CD4-positive, CD25-positive, alpha-beta regulatory T cell (primary cell): ENCODE measurements around the gene PTPRN2. TPM values are rescaled to one million over a fixed set of nuclear protein-coding genes. Genes with fewer than 3 reads are reported as not detected.
"Not testable (repeated sequence)": the region's sequence is repeated elsewhere in the genome, so short reads cannot be mapped to it uniquely, and the experiment has no call there.

Experiments
- ATAC-seq, 2 donors: fragments of 150-1000 bp; cut with Tn5 transposase; one replicate each; pipeline ENCODE4 v1.10.0; 2021; ENCODE audit warnings: low read depth in 2 of 2, moderate number of reproducible peaks in 2 of 2, moderate library complexity in 1 of 2
- DNase-seq, 3 donors: peaks; one replicate each; pipeline versions ENCODE4 v3.0.0 to v3.0.0-alpha.2; 2012 to 2022; ENCODE audit warnings: mixed read lengths in 1 of 3
- H3K27ac ChIP-seq: one replicate; pipeline ENCODE4 v1.7.0; 2013; ENCODE audit warnings: mild to moderate bottlenecking, low read length; ENCODE audit not compliant: insufficient read depth, poor library complexity, severe bottlenecking
- H3K27me3 ChIP-seq: one replicate; pipeline ENCODE4 v1.7.0; 2013; ENCODE audit warnings: low read length; ENCODE audit not compliant: control insufficient read depth, insufficient read depth
- H3K36me3 ChIP-seq: one replicate; pipeline ENCODE4 v1.7.0; 2013; ENCODE audit warnings: mild to moderate bottlenecking, low read length, moderate library complexity; ENCODE audit not compliant: control insufficient read depth, insufficient read depth
- H3K4me1 ChIP-seq: 2 replicates; pipeline ENCODE4 v1.7.0; 2013; ENCODE audit warnings: mild to moderate bottlenecking, low read length; ENCODE audit not compliant: insufficient read depth, control insufficient read depth, poor library complexity, severe bottlenecking
- H3K4me3 ChIP-seq: one replicate; pipeline ENCODE4 v1.7.0; 2013; ENCODE audit warnings: low read depth, mild to moderate bottlenecking, low read length, moderate library complexity
- H3K9me3 ChIP-seq, 2 experiments: 1 replicate in 1 of 2; 2 replicates in 1 of 2; pipeline ENCODE4 v1.7.0; 2013; ENCODE audit warnings: low read length in 2 of 2, mild to moderate bottlenecking in 1 of 2, moderate library complexity in 1 of 2; ENCODE audit not compliant: control insufficient read depth in 2 of 2
- H3K27ac Mint-ChIP-seq, 3 donors: one replicate each; pipeline ENCODE4 v1.8.0; 2020 to 2022; ENCODE audit warnings: mild to moderate bottlenecking in 3 of 3, mixed read lengths in 3 of 3, moderate library complexity in 2 of 3
- H3K27me3 Mint-ChIP-seq: one replicate; pipeline ENCODE4 v1.8.0; 2022; ENCODE audit warnings: mild to moderate bottlenecking, mixed read lengths
- H3K36me3 Mint-ChIP-seq: one replicate; pipeline ENCODE4 v1.8.0; 2020; ENCODE audit warnings: mixed read lengths
- H3K4me1 Mint-ChIP-seq, 4 donors: one replicate each; pipeline ENCODE4 v1.8.0; 2020 to 2022; ENCODE audit warnings: mixed read lengths in 4 of 4, mild to moderate bottlenecking in 1 of 4
- H3K4me3 Mint-ChIP-seq, 4 donors: one replicate each; pipeline ENCODE4 v1.8.0; 2020 to 2022; ENCODE audit warnings: mild to moderate bottlenecking in 4 of 4, mixed read lengths in 4 of 4, moderate library complexity in 3 of 4
- H3K9me3 Mint-ChIP-seq, 7 donors: one replicate each; pipeline ENCODE4 v1.8.0; 2020 to 2022; ENCODE audit warnings: mixed read lengths in 7 of 7, mild to moderate bottlenecking in 3 of 7, moderate library complexity in 2 of 7
- polyA plus RNA-seq, 4 donors: library from polyadenylated mRNA; unstranded; fragments of 300-500 nt; fragmentation: Illumina TruSeq; gene quantifications; one replicate each; pipeline ENCODE4 v1.2.3, GENCODE V29; 2021
- total RNA-seq: library from RNA; stranded (reverse); gene quantifications from one replicate; pipeline ENCODE4 v1.2.3, GENCODE V29; 2022

Gene PTPRN2
- total and polyA plus RNA-seq, 5 donors from 2014 or later = 1.6 to 4.7 (median 2.7) TPM

DNA sequence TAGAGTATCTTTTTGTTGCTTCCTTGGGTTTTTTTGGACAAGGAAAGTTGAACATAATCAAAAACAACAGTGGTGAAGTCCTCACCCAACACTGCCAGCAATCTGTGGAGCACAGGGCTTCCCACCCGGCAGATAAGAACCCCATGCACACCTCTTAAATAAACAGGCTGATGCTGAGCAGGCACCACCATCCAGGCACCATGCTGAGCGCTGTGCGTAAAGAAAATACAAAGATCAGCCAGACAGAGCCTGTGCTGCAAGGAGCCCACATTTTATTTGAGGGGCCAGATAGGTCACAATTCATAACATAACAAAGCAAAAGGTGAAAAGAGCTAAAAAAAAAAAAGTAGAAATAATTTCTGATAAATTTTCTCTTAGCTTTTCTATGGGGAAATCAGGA lies 231.2 kb downstream of the PTPRN2 start:
- Mint-ChIP-seq H3K27me3 (no peaks in the 10 kb centered on the region), H3K9me3 (peaks cover 0 to 17% (median 6%) of the 10 kb centered on the region in 7 donors), H3K27ac (peak overlapping the region in 1 of 3 donors; percentile 85), H3K4me3 (no peak overlapping the region), H3K36me3 (no peaks in the 10 kb centered on the region), H3K4me1 (no peaks in the 10 kb centered on the region)
- Histone ChIP-seq H3K36me3 (no peaks in the 10 kb centered on the region), H3K4me3 (no peak overlapping the region), H3K27ac (no peak overlapping the region), H3K27me3 (no peaks in the 10 kb centered on the region), H3K4me1 (no peaks in the 10 kb centered on the region), H3K9me3 (peaks cover 0 to 9% of the 10 kb centered on the region in 2 experiments)
- ATAC-seq (no peak), DNase-seq (no peak)

DNA sequence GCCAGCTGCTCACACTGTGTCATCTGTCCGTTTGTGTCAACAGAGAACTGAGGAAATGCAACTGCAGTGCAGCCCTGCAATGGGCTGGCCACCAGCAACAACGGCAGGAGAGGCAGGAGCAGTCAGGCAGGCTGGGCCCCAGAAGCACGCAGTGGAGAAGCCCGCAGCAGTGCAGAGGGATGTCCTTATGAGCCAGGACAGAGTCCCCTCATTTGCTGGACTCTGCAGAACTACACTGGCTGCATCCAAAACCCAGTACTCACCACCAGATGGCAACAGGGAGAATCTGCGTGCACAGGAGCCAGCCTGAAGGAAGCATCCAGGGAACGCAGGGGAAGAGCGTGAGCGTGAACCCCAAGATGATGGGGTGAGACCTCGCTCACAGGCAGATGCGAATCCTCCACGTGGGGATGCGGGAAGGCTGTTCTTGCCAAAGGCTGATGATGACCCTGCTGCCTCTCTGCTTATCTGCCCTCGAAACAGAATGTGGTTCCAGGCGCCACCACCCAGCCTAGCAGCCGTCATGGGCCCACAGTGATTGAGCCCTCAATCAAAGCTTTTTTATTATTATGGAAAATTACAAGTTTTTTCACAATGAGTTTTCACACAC lies 232.1 kb downstream of the PTPRN2 start:
- no peak overlapping the region for H3K4me3 ChIP-seq
- H3K4me1 ChIP-seq = no peaks in the 10 kb centered on the region
- DNase-seq = no peak
- Mint-ChIP-seq H3K27ac (no peak overlapping the region), H3K27me3 (no peaks in the 10 kb centered on the region), H3K9me3 (peaks cover 0 to 17% (median 6%) of the 10 kb centered on the region in 7 donors), H3K4me1 (no peaks in the 10 kb centered on the region), H3K36me3 (no peaks in the 10 kb centered on the region), H3K4me3 (no peak overlapping the region)
- peaks cover 0 to 9% of the 10 kb centered on the region in 2 experiments for H3K9me3 ChIP-seq
- H3K27me3 ChIP-seq = no peaks in the 10 kb centered on the region
- no peak overlapping the region for H3K27ac ChIP-seq
- ATAC-seq = no peak
- H3K36me3 ChIP-seq = no peaks in the 10 kb centered on the region

DNA sequence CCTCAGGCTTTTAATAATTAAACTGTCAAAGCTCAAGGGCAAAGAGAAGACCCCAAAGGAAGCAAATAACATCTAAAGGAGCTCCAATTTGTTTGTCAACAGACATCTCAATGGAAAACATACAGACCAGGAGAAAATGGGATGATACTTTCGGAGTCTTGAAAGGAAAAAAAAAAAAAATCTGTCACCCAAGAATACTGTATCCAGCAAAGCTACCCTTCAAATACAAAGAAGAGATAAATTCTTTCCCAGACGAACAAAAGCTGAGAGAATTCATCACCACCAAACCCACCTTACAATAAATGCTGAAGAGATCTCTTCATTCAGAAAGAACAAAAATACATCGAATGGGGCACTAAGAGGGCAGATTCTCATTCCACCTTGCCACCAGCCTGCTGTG lies 232.8 kb downstream of the PTPRN2 start:
- H3K27me3 ChIP-seq = no peaks in the 10 kb centered on the region
- no peak for DNase-seq
- no peak for ATAC-seq
- peaks cover 0 to 9% of the 10 kb centered on the region in 2 experiments for H3K9me3 ChIP-seq
- no peaks in the 10 kb centered on the region for H3K4me1 ChIP-seq
- H3K27ac Mint-ChIP-seq = no peak overlapping the region
- H3K4me3 ChIP-seq = no peak overlapping the region
- no peaks in the 10 kb centered on the region for H3K4me1 Mint-ChIP-seq
- peaks cover 0 to 17% (median 6%) of the 10 kb centered on the region in 7 donors for H3K9me3 Mint-ChIP-seq
- no peak overlapping the region for H3K27ac ChIP-seq
- H3K4me3 Mint-ChIP-seq = no peak overlapping the region
- no peaks in the 10 kb centered on the region for H3K36me3 Mint-ChIP-seq
- H3K27me3 Mint-ChIP-seq = no peaks in the 10 kb centered on the region
- H3K36me3 ChIP-seq = no peaks in the 10 kb centered on the region

GRCh38 chr7:158353606-158354570 lies 233.7 kb downstream of the PTPRN2 start:
- peaks cover 0 to 9% of the 10 kb centered on the region in 2 experiments for H3K9me3 ChIP-seq
- no peaks in the 10 kb centered on the region for H3K27me3 Mint-ChIP-seq

GRCh38 chr7:158351899-158352729 lies 235.5 kb downstream of the PTPRN2 start:
- not testable (repeated sequence) for H3K4me3 ChIP-seq, H3K27ac Mint-ChIP-seq, H3K9me3 ChIP-seq, H3K4me1 Mint-ChIP-seq, DNase-seq, H3K27ac ChIP-seq, H3K27me3 ChIP-seq, H3K4me1 ChIP-seq, ATAC-seq, H3K27me3 Mint-ChIP-seq, H3K36me3 ChIP-seq, H3K36me3 Mint-ChIP-seq, H3K4me3 Mint-ChIP-seq
- H3K9me3 Mint-ChIP-seq = peaks cover 0 to 17% (median 6%) of the 10 kb centered on the region in 7 donors

More at GRCh38 chr7:158353606-158354570, 233.7 kb downstream of the PTPRN2 start:
- Mint-ChIP-seq H3K4me1 (no peaks in the 10 kb centered on the region), H3K4me3 (no peak overlapping the region), H3K27ac (no peak overlapping the region), H3K36me3 (no peaks in the 10 kb centered on the region), H3K9me3 (peaks cover 0 to 17% (median 6%) of the 10 kb centered on the region in 7 donors)
- no peaks in the 10 kb centered on the region for H3K36me3 ChIP-seq
- no peaks in the 10 kb centered on the region for H3K4me1 ChIP-seq
- no peak overlapping the region for H3K4me3 ChIP-seq
- H3K27me3 ChIP-seq = no peaks in the 10 kb centered on the region
- ATAC-seq (no peak), DNase-seq (peak in 1 of 3 donors; percentile 8)
- H3K27ac ChIP-seq = no peak overlapping the region

DNA sequence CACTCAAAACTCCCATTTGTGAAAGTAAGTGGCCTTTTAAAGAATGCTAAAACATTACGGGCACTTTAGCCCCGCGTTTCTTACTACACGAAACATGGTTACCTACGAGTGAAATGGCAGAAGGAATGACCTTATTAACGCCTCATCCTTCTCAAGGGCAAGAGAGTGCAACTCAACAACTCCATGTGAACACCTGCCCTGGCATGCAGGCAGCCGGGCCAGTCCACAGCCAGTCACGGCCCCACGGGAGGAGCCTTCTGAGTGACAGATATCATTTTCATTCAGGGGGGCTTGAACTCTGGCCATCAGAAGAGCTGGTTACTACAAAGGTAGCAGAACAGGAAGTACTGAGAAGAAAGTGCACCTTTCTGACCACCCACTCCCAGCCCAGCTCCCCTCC lies 236.1 kb downstream of the PTPRN2 start:
- H3K4me3 Mint-ChIP-seq = no peak overlapping the region
- Histone ChIP-seq H3K9me3 (peaks cover 0 to 9% of the 10 kb centered on the region in 2 experiments), H3K27me3 (no peaks in the 10 kb centered on the region), H3K4me1 (no peaks in the 10 kb centered on the region), H3K36me3 (no peaks in the 10 kb centered on the region), H3K27ac (no peak overlapping the region), H3K4me3 (no peak overlapping the region)
- DNase-seq = no peak
- H3K27ac Mint-ChIP-seq = no peak overlapping the region
- H3K9me3 Mint-ChIP-seq = peaks cover 0 to 17% (median 6%) of the 10 kb centered on the region in 7 donors
- ATAC-seq = no peak
- H3K27me3 Mint-ChIP-seq = no peaks in the 10 kb centered on the region
- H3K4me1 Mint-ChIP-seq = no peaks in the 10 kb centered on the region
- H3K36me3 Mint-ChIP-seq = no peaks in the 10 kb centered on the region

- Mint-ChIP-seq H3K4me1 (no peaks in the 10 kb centered on the region), H3K27me3 (no peaks in the 10 kb centered on the region), H3K27ac (no peak overlapping the region), H3K9me3 (peaks cover 0 to 17% (median 3%) of the 10 kb centered on the region in 7 donors), H3K36me3 (no peaks in the 10 kb centered on the region), H3K4me3 (no peak overlapping the region)
- ATAC-seq (no peak), DNase-seq (no peak)
- H3K9me3 ChIP-seq = peaks cover 0 to 9% of the 10 kb centered on the region in 2 experiments
- no peak overlapping the region for H3K27ac ChIP-seq
- no peaks in the 10 kb centered on the region for H3K27me3 ChIP-seq
- H3K4me3 ChIP-seq = no peak overlapping the region
- no peaks in the 10 kb centered on the region for H3K36me3 ChIP-seq
- no peaks in the 10 kb centered on the region for H3K4me1 ChIP-seq
Observed at GRCh38 chr7:158351051-158351450, 236.6 kb downstream of the PTPRN2 start.
